ENCODE results near the gene OR10G6. TPM values are rescaled to one million over a fixed set of nuclear protein-coding genes. Genes with fewer than 3 reads are reported as not detected.
A peak's percentile ranks its signal among the peaks of the same experiment; 100 is the strongest.
"Not testable (repeated sequence)": the region's sequence is repeated elsewhere in the genome, so short reads cannot be mapped to it uniquely, and the experiment has no call there.

OR10G6 gene
- total and polyA plus RNA-seq, 11 donors, result not detected

- 66 to 76% (median 70%) methylated on average over 1 of the region's 1 CpG for WGBS, 4 donors
- TF ChIP-seq CTCF (IDR thresholded peaks at IDR 0.05), result no peak
- TF ChIP-seq POLR2A (IDR thresholded peaks at IDR 0.05), result no peak
- Histone ChIP-seq H3K36me3 (no peaks in the 10 kb centered on the region), H3K4me3 (no peak overlapping the region), H3K27me3 (no peaks in the 10 kb centered on the region), H3K9me3 (no peaks in the 10 kb centered on the region), H3K27ac (no peak overlapping the region), H3K4me1 (no peaks in the 10 kb centered on the region)
- DNase-seq, result no peak
- no peak for ATAC-seq
- intact Hi-C loops (cut with DNase I), result no loop called here
Observed at GRCh38 chr11:124036666-124037065, 41.7 kb upstream of the OR10G6 start.

GRCh38 chr11:124026498-124026897, 31.5 kb upstream of the OR10G6 start, which contains the start of gene OR10G8:
Gene OR10G8 (plus strand): TSS chr11:124026798. CDS start chr11:124029623, 2,825 bp downstream.
- Histone ChIP-seq H3K36me3 (no peaks in the 10 kb centered on the region), H3K4me3 (no peak within 1 kb of the TSS), H3K4me1 (no peaks in the 10 kb centered on the region), H3K27ac (no peak within 1 kb of the TSS), H3K9me3 (no peaks in the 10 kb centered on the region), H3K27me3 (no peaks in the 10 kb centered on the region)
- no peak for DNase-seq
- WGBS, 4 donors, result 72 to 81% (median 75%) methylated on average over 2 of the region's 2 CpGs
- TF ChIP-seq CTCF (IDR thresholded peaks at IDR 0.05), result no peak
- TF ChIP-seq POLR2A (IDR thresholded peaks at IDR 0.05), result no peak
- intact Hi-C loops (cut with DNase I), result no loop called here
- no peak for ATAC-seq

GRCh38 chr11:124015837-124016236, 20.9 kb upstream of the OR10G6 start:
- H3K9me3 ChIP-seq; DNase-seq; H3K4me3 ChIP-seq; H3K4me1 ChIP-seq; intact Hi-C loops (cut with DNase I); H3K36me3 ChIP-seq; H3K27ac ChIP-seq; H3K27me3 ChIP-seq: not testable (repeated sequence)
- peak in 1 of 4 donors; percentile 34 for ATAC-seq
- 87 to 92% (median 89%) methylated on average over 4 to 7 of the region's 9 CpGs for WGBS, 4 donors

- Histone ChIP-seq H3K36me3 (no peaks in the 10 kb centered on the region), H3K27me3 (no peaks in the 10 kb centered on the region), H3K4me1 (no peaks in the 10 kb centered on the region), H3K4me3 (no peak within 1 kb of the TSS), H3K27ac (no peak within 1 kb of the TSS), H3K9me3 (no peaks in the 10 kb centered on the region)
- no peak for TF ChIP-seq POLR2A (IDR thresholded peaks at IDR 0.05)
- no peak for TF ChIP-seq CTCF (IDR thresholded peaks at IDR 0.05)
- ATAC-seq (no peak), DNase-seq (no peak)
- intact Hi-C loops (cut with DNase I), result no loop called here
- WGBS, 4 donors, result 72 to 78% (median 75%) methylated on average over 2 of the region's 2 CpGs
Observed at GRCh38 chr11:124012697-124013096, 17.7 kb upstream of the OR10G6 start, which contains the start of gene OR10G4. Gene OR10G4 (plus strand): TSS chr11:124012997. CDS start chr11:124015575, 2,578 bp downstream.

- ATAC-seq (no peak), DNase-seq (no peak)
- Histone ChIP-seq H3K36me3 (no peaks in the 10 kb centered on the region), H3K9me3 (peaks cover 0 to 7% (median 0%) of the 10 kb centered on the region in 12 donors), H3K4me1 (no peaks in the 10 kb centered on the region), H3K27me3 (no peaks in the 10 kb centered on the region), H3K4me3 (no peak overlapping the region), H3K27ac (no peak overlapping the region)
- intact Hi-C loops (cut with DNase I), result no loop called here
- 79 to 88% (median 85%) methylated on average over 5 of the region's 5 CpGs for WGBS, 4 donors
- TF ChIP-seq POLR2A (IDR thresholded peaks at IDR 0.05) (no peak), CTCF (IDR thresholded peaks at IDR 0.05) (no peak)
Observed at GRCh38 chr11:123979311-123979710, 15.7 kb downstream of the OR10G6 start.
